NCI-H2227 (cell line): ENCODE measurements around the gene SGPP1.
"Not testable (repeated sequence)": the region's sequence is repeated elsewhere in the genome, so short reads cannot be mapped to it uniquely, and the experiment has no call there.

Experiments
- DNase-seq: peaks from one replicate; lab custom pipeline; 2025; ENCODE audit not compliant: unreplicated experiment; lab: John Stamatoyannopoulos, UW

Gene SGPP1, protein sequence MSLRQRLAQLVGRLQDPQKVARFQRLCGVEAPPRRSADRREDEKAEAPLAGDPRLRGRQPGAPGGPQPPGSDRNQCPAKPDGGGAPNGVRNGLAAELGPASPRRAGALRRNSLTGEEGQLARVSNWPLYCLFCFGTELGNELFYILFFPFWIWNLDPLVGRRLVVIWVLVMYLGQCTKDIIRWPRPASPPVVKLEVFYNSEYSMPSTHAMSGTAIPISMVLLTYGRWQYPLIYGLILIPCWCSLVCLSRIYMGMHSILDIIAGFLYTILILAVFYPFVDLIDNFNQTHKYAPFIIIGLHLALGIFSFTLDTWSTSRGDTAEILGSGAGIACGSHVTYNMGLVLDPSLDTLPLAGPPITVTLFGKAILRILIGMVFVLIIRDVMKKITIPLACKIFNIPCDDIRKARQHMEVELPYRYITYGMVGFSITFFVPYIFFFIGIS

GRCh38 chr14:63727736-63728728 is at the start of gene SGPP1:
TSS of gene SGPP1 (minus strand) at chr14:63728065. CDS start at chr14:63727944, 121 bp downstream.
- DNase-seq: peak; percentile 83

GRCh38 chr14:63777024-63777423 is 49.2 kb upstream of the SGPP1 start:
- no peak for DNase-seq

DNA sequence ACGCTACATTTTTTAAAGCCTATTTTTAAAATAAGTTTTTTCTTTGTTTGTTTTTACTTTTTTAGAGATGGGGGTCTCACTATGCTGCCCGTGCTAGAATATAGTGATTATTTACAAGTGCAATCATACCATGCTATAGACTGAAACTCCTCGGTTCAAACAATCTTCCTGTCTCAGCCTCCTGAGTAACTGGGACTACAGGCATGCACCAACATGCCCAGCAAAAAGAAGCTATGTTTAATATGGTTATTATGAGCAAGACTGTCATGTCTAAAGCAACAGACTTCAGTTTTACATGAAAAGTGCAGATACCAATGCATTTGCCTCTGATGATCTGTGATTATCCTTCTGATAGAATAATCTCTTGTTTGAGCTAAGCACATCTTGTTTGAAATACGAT is 45.6 kb upstream of the SGPP1 start:
- DNase-seq: peak; percentile 32

GRCh38 chr14:63770187-63770807 is 42.4 kb upstream of the SGPP1 start:
- DNase-seq: peak; percentile 30

- no peak for DNase-seq
These were observed 38.7 kb upstream of the SGPP1 start for GRCh38 chr14:63766611-63767010.

GRCh38 chr14:63764620-63765139 is 36.8 kb upstream of the SGPP1 start:
- DNase-seq: no peak

GRCh38 chr14:63764103-63764502 is 36.2 kb upstream of the SGPP1 start:
- DNase-seq: no peak

GRCh38 chr14:63761351-63762117 is 33.7 kb upstream of the SGPP1 start:
- no peak for DNase-seq

DNA sequence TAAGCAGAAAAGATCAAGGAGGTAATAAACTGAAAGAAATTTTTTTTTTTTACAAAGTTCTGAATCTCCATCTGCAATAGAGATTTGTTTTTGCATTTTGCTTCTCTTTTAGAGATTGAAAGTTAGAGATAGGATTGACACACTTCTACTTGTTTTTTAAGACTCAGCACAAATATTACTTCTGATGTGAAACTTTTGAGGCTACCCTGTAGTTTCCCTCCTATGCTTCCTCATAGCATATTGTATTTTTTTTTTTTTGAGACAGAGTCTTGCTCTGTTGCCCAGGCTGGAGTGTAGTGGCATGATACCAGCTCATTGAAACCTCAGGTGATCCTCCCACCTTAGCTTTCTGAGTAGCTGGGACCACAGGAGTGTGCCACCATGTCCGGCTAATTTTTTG is 32.1 kb upstream of the SGPP1 start:
- DNase-seq: no peak

- DNase-seq: no peak
These were observed 31.6 kb upstream of the SGPP1 start for GRCh38 chr14:63759456-63759855.

GRCh38 chr14:63757211-63757610 is 29.3 kb upstream of the SGPP1 start:
- no peak for DNase-seq

DNA sequence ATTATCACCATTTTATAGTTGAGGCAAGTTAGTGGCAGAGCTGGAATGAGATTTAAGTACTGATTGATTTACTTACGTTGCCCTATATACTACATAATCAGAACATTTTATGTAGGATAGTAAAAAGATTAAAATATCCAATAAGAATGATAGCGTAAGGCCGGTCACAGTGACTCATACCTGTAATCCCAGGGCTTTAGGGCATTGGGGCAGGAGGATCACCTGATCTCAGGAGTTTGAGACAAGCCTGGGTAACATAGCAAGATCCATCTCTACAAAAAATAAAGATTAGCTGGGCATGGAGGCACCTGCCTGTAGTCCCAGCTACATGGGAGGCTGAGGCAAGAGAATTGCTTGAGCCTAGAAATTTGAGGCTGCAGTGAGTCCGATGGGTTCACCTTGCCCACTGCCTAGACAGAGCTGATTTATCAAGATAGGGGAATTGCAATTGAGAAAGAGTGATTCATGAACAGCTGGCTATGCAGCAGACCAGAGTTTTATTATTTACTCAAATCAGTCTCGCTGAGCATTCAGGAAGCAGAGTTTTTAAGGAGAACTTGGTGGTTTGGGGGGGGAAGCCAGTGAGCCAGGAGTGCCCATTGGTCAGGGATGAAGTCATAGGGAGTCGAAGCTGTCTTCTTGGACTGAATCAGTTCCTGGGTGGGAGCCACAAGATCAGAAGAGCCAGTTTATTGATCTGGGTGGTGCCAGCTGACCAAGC is 24.7 kb upstream of the SGPP1 start:
- no peak for DNase-seq

DNA sequence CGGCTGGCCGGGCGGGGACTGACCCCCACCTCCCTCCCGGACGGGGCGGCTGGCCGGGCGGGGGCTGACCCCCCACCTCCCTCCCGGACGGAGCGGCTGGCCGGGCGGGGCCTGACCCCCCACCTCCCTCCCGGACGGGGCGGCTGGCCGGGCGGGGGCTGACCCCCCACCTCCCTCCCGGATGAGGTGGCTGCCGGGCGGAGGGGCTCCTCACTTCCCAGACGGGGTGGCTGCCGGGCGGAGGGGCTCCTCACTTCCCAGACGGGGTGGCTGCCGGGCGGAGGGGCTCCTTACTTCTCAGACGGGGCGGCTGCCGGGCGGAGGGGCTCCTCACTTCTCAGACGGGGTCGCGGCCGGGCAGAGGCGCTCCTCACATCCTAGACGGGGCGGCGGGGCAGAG is 23.2 kb upstream of the SGPP1 start:
- DNase-seq: not testable (repeated sequence)

GRCh38 chr14:63747846-63748245 is 20.0 kb upstream of the SGPP1 start:
- no peak for DNase-seq

- DNase-seq: no peak
These were observed 18.1 kb upstream of the SGPP1 start for GRCh38 chr14:63745858-63746425.

GRCh38 chr14:63745272-63745671 is 17.4 kb upstream of the SGPP1 start:
- DNase-seq: no peak

- no peak for DNase-seq
These were observed 9.7 kb upstream of the SGPP1 start for GRCh38 chr14:63737582-63738006.

GRCh38 chr14:63735720-63736119 is 7.9 kb upstream of the SGPP1 start:
- DNase-seq: no peak

GRCh38 chr14:63730659-63731058 is 2.8 kb upstream of the SGPP1 start:
- DNase-seq: no peak
